ENCODE results near the gene DCLK1.

Gene DCLK1

GRCh38 chr13:35729926-35730627 lies 401.1 kb downstream of the DCLK1 start:
- DNase-seq = no peak

DNA sequence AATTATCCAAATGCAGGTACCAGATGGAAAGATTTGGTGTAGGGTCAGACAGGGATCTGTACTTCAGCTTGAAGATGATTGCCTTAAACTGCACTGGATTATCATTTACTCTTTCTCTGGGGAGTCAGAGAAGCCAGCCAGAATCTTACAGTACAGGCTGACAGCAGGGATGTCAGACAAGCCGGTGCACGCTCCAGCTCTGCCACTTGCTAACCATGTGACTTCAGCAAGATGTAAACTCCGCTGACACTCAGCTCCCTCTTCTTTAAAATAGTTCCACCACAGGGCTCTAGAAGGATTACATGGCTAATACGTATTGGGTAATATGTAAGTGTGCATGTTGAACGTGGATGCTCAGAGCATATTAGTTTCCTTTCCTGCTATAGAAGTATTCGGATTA lies 403.3 kb downstream of the DCLK1 start:
- DNase-seq = peak; percentile 87

DNA sequence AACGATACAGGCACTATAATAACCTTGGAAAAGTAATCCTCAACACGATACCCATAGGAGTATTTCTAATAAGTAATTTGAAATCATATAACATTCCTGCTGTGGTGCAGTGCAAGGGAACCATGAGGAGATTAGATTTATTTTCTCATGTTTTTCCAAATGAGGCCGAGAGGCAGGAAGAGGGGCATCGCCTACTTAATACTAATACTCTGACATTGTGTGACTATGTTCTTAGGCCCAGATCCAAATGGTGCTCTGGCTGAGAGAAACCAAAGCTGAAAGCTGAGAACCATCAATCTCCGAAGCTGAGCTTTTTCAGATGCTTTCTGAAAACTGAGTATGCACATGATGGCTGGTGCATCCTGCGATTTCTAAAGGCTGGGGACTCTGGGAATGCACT lies 406.7 kb downstream of the DCLK1 start:
- DNase-seq = no peak

DNA sequence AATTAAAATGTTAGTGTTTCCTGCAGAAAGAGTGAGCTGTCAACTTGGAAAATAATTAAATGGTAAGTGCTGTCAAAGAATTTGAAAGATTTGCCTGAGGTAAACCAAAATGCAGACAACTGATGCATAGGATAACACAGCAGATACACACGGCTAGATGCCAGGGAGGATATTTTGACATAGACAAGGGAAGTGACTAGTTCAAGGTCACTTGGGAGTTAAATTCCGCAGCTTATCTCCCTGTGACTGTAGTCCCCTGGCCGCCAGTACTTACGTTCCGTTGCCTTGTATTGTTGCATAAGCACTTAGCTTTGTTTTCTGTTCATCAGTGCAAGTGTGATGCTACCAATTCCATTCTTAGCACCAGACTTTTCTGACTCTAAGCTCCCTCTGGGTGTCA lies 407.4 kb downstream of the DCLK1 start:
- DNase-seq = no peak

GRCh38 chr13:35723053-35723461 lies 408.1 kb downstream of the DCLK1 start:
- DNase-seq = no peak

DNA sequence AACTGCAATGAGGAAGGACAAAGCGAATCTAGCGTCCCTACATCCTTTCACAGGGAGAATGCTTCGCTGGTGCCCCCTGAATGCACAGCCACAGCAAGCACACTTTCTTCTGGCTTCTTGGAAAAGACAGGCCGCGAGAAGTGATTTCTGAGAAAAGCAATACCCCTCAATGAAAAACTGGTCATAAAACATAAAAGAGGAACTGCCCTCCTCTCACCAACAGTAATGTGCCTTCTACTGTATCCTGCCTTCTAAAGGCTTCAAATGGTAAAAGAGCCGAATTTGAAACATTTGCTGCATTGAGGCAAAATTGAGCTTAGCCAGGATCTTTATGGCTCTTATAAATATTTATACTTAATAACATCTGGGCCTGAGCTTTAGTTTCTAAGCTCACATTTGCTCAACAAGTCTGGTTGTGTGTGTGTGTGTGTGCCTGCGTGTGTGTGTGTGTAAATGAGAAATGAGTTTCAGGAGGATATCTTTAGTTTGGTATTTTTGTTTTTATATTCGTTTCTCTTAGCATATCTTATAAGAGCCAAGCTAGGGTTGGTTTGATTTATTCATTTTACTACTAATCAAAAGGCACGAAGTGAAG lies 408.6 kb downstream of the DCLK1 start:
- DNase-seq = no peak

- peak; percentile 40 for DNase-seq
These were observed 410.3 kb downstream of the DCLK1 start for GRCh38 chr13:35720690-35721554.

DNA sequence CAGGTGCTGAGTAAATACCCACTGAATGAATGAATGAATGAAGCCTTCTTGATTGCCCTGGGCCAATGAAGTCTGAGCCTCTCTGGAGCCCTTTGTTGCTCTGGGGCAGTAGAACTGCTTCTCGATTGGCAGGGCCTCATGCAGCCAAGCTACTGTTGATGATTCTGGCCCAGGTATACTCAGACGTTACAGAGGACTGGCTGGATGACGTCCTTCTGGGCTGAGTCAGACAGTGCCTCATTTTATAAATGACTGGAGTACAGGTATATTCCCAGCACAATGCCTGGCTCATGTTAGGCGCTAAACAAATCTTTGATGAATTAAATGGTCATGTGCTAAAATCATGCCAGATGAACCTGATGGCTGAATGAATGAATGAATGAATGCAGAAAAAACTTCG lies 410.9 kb downstream of the DCLK1 start:
- DNase-seq = no peak
